ENCODE measurements around the gene CD226.

DNA sequence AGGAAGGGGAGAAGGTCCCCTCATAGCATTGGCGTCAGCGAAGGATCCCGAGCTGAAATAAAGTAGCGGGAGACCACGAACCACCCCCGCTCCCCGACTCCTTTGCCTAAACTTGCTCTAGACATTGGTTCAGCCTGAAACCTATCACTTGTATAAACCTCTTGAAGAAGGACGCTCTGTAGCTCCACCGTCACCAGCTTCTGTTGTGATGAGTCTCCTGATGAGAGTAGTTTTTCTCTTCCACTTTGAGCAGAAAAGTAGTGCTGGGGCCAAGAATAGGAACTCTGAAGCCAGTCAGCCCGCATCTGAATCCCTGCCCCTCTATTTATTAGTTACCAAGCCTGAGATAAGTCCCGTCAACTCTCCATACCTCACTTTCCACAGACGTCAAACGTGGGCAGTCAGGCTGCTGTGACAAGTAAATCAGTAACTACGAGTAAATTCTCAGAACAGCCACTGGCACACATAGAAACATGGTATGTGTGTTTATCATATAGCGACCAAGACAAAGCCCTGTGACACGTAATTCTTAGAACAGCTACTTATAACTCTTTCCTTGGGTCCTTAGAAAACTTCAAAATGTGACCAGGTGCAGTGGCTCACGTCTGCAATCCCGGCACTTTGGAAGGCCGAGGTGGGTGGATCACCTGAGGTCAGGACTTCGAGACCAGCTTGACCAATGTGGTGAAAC lies 61.7 kb downstream of the CD226 start:
- TF ChIP-seq ZNF777 (tag by site-specific recombination; IDR thresholded peaks at IDR 0.05; ENCODE audit: borderline replicate concordance) (no peak), RBAK (tag by site-specific recombination; IDR thresholded peaks at IDR 0.05) (no peak)

All from HEK293 (cell line).